HCT116 (cell line): ENCODE results near the gene RAP1GAP2. TPM values are rescaled to one million over a fixed set of nuclear protein-coding genes. Genes with fewer than 3 reads are reported as not detected.

Experiments used
- ATAC-seq: fragments of 200-7000 bp; cut with Tn5 transposase; 2 replicates; pipeline ENCODE4 v1.9.1; 2020; ENCODE audit warnings: mild to moderate bottlenecking, moderate library complexity
- BruUV-seq: library from RNA; stranded (reverse); fragments of 400-500 nt; replicated peaks from 2 replicates; lab custom pipeline; 2021; lab: Mats Ljungman, UMichigan
- CTCF ChIA-PET: fragments of 300-600 bp; sonication (Branson Sonifier 250); formaldehyde crosslinking; loops from one replicate; lab custom pipeline; 2021; ENCODE audit warnings: antibody characterized with exemption; lab: Charles Lee
- POLR2A ChIA-PET: fragments of 300-600, 350-600 bp; sonication (Branson Sonifier 250); formaldehyde crosslinking; loops from one replicate; lab custom pipeline; 2021; ENCODE audit warnings: antibody characterized with exemption; lab: Charles Lee
- RAD21 ChIA-PET, 2 experiments: fragments of 300-600 bp; sonication (Branson Sonifier 250); formaldehyde crosslinking; loops; one replicate each; lab custom pipeline; 2023; ENCODE audit warnings: low total read pairs in 2 of 2; ENCODE audit not compliant: uncharacterized antibody in 2 of 2, unreplicated experiment in 2 of 2, low non-redundant PET in 1 of 2; lab: Charles Lee
- DNase-seq: peaks from one replicate; pipeline ENCODE4 v3.0.0-alpha.2; 2010; ENCODE audit warnings: low read depth, low spot score
- H2AFZ ChIP-seq: fragments of 200-600 bp; shearing (Covaris generic), sonication (generic); 2 replicates; pipeline ENCODE4 v1.6.1; 2017; ENCODE audit warnings: low read depth, mixed run types, mixed read lengths, antibody characterized with exemption, low read length; ENCODE audit not compliant: poor library complexity, severe bottlenecking
- H3K27ac ChIP-seq: 2 replicates; pipeline ENCODE4 v1.5.1; 2012; ENCODE audit warnings: low read depth, low read length
- H3K27me3 ChIP-seq: fragments of 200-600 bp; sonication (generic); 2 replicates; pipeline ENCODE4 v1.6.1; 2016; ENCODE audit warnings: mixed run types, low read length, mixed read lengths; ENCODE audit not compliant: insufficient read depth
- H3K36me3 ChIP-seq, 2 experiments: fragments of 200-500 bp in 1 of 2; fragments of 200-600 bp in 1 of 2; sonication (Bioruptor generic) in 1 of 2; sonication (generic) in 1 of 2; 2 replicates each; pipeline versions ENCODE4 v1.5.1 to v1.6.1; 2014 to 2016; ENCODE audit warnings: low read length in 2 of 2, inconsistent platforms in 1 of 2, mixed read lengths in 1 of 2, mixed run types in 1 of 2; ENCODE audit not compliant: insufficient read depth in 2 of 2, control insufficient read depth in 1 of 2
- H3K4me1 ChIP-seq, 2 experiments: fragments of 200-600 bp in 1 of 2; sonication (generic) in 1 of 2; 2 replicates each; pipeline versions ENCODE4 v1.5.1 to v1.6.1; 2012 to 2017; ENCODE audit warnings: low read length in 2 of 2, inconsistent platforms in 1 of 2, mild to moderate bottlenecking in 1 of 2, mixed read lengths in 1 of 2, mixed run types in 1 of 2, moderate library complexity in 1 of 2; ENCODE audit not compliant: insufficient read depth in 2 of 2, control insufficient read depth in 1 of 2
- H3K4me2 ChIP-seq: fragments of 200-600 bp; sonication (generic); 2 replicates; pipeline ENCODE4 v1.6.1; 2017; ENCODE audit warnings: mixed run types, low read length, mixed read lengths
- H3K4me3 ChIP-seq, 2 experiments: fragments of 200-600 bp in 1 of 2; sonication (generic) in 1 of 2; replicated peaks in 1 of 2; 2 replicates each; pipeline ENCODE4 v1.5.1; 2011 to 2016; ENCODE audit warnings: low read length in 2 of 2, control low read depth in 1 of 2, low read depth in 1 of 2, mild to moderate bottlenecking in 1 of 2, mixed read lengths in 1 of 2, mixed run types in 1 of 2
- H3K79me2 ChIP-seq: fragments of 200-600 bp; sonication (generic); 2 replicates; pipeline ENCODE4 v1.6.1; 2017; ENCODE audit warnings: mild to moderate bottlenecking, mixed run types, low read length, moderate library complexity, mixed read lengths; ENCODE audit not compliant: insufficient read depth
- H3K9ac ChIP-seq: fragments of 200-600 bp; sonication (generic); 2 replicates; pipeline ENCODE4 v1.6.1; 2016; ENCODE audit warnings: low read length, mixed read lengths
- H3K9me2 ChIP-seq: fragments of 200-600 bp; sonication (generic), shearing (Covaris generic); 2 replicates; pipeline ENCODE4 v1.6.1; 2017; ENCODE audit warnings: mixed run types, mild to moderate bottlenecking, moderate library complexity; ENCODE audit not compliant: insufficient read depth
- H3K9me3 ChIP-seq, 2 experiments: fragments of 200-500 bp in 1 of 2; fragments of 200-600 bp in 1 of 2; sonication (Bioruptor generic) in 1 of 2; sonication (generic) in 1 of 2; 2 replicates each; pipeline ENCODE4 v1.6.1; 2014 to 2017; ENCODE audit warnings: low read length in 2 of 2, mixed read lengths in 2 of 2, inconsistent platforms in 1 of 2, low read depth in 1 of 2, mild to moderate bottlenecking in 1 of 2, mixed run types in 1 of 2, moderate library complexity in 1 of 2; ENCODE audit not compliant: control insufficient read depth in 1 of 2, insufficient read depth in 1 of 2
- H4K20me1 ChIP-seq: fragments of 200-600 bp; sonication (generic), shearing (Covaris generic); 2 replicates; pipeline ENCODE4 v1.6.1; 2017; ENCODE audit warnings: mixed run types, mild to moderate bottlenecking, moderate library complexity; ENCODE audit not compliant: insufficient read depth
- ATF3 ChIP-seq: IDR thresholded peaks from 2 replicates; pipeline ENCODE4 v1.6.1; 2012
- CBX3 ChIP-seq: IDR thresholded peaks from 2 replicates; pipeline ENCODE4 v1.6.1; 2012; ENCODE audit warnings: low read depth
- CEBPB ChIP-seq: IDR thresholded peaks from 2 replicates; pipeline ENCODE4 v1.6.1; 2012; ENCODE audit warnings: low read depth
- CTCF ChIP-seq, 3 experiments: fragments of 200-600 bp in 1 of 3; sonication (generic) in 1 of 3; IDR thresholded peaks in 2 of 3; conservative IDR thresholded peaks in 1 of 3; 2 replicates each; pipeline ENCODE4 v1.5.1; 2012 to 2017; ENCODE audit warnings: low read depth in 2 of 3, low read length in 2 of 3, antibody characterized with exemption in 1 of 3, borderline replicate concordance in 1 of 3, control low read depth in 1 of 3, mild to moderate bottlenecking in 1 of 3, mixed read lengths in 1 of 3, mixed run types in 1 of 3, moderate library complexity in 1 of 3; ENCODE audit not compliant: insufficient read depth in 1 of 3
- ELF1 ChIP-seq: IDR thresholded peaks from 2 replicates; pipeline ENCODE4 v1.6.1; 2012; ENCODE audit warnings: low read depth, borderline replicate concordance
- EZH2phosphoT487 ChIP-seq: fragments of 200-600 bp; IDR thresholded peaks from 2 replicates; pipeline ENCODE4 v1.6.1; 2018; ENCODE audit warnings: antibody characterized with exemption, borderline replicate concordance
- JUND ChIP-seq: IDR thresholded peaks from 2 replicates; pipeline ENCODE4 v1.6.1; 2012
- POLR2A ChIP-seq: IDR thresholded peaks from 2 replicates; pipeline ENCODE4 v1.7.0; 2011; ENCODE audit warnings: borderline replicate concordance; ENCODE audit not compliant: insufficient read depth, insufficient read length; ENCODE audit errors: extremely low read depth
- POLR2AphosphoS5 ChIP-seq: IDR thresholded peaks from 2 replicates; pipeline ENCODE4 v1.6.1; 2011; ENCODE audit warnings: mild to moderate bottlenecking, low read depth, low read length, moderate library complexity
- RAD21 ChIP-seq: IDR thresholded peaks from 2 replicates; pipeline ENCODE4 v1.6.1; 2012; ENCODE audit warnings: low read depth, mild to moderate bottlenecking
- SIN3A ChIP-seq: IDR thresholded peaks from 2 replicates; pipeline ENCODE4 v1.6.1; 2012; ENCODE audit warnings: low read depth
- SP1 ChIP-seq: IDR thresholded peaks from 2 replicates; pipeline ENCODE4 v1.6.1; 2012; ENCODE audit warnings: low read depth
- SRF ChIP-seq: IDR thresholded peaks from 2 replicates; pipeline ENCODE4 v1.6.1; 2012; ENCODE audit warnings: low read depth
- TCF7L2 ChIP-seq: IDR thresholded peaks from 2 replicates; pipeline ENCODE4 v1.7.0; 2011; ENCODE audit warnings: borderline replicate concordance, inconsistent platforms; ENCODE audit not compliant: insufficient read depth, insufficient read length; ENCODE audit errors: extremely low read depth
- YY1 ChIP-seq: IDR thresholded peaks from 2 replicates; pipeline ENCODE4 v1.6.1; 2011; ENCODE audit warnings: low read length, low read depth, moderate library complexity, mild to moderate bottlenecking; ENCODE audit not compliant: insufficient replicate concordance; ENCODE audit errors: extremely low read depth
- ZFX ChIP-seq: fragments of 450-650 bp; IDR thresholded peaks from 2 replicates; pipeline ENCODE4 v1.6.1; 2017
- ZNF274 ChIP-seq: fragments of 200-500 bp; sonication (Bioruptor generic); IDR thresholded peaks from 2 replicates; pipeline ENCODE4 v1.6.1; 2014; ENCODE audit warnings: mild to moderate bottlenecking, low read depth, low read length, inconsistent platforms
- intact Hi-C: fragments of 100-400 bp; cut with micrococcal nuclease; formaldehyde crosslinking; loops from 2 replicates; pipeline ENCODE4 v1.10.0; 2022
- total RNA-seq: library from RNA; stranded (reverse); gene quantifications from one replicate; pipeline ENCODE4 v1.2.1, GENCODE V29; 2021; ENCODE audit not compliant: unreplicated experiment
- TF ChIP-seq, protein P1 (sequence below): IDR thresholded peaks from 2 replicates; pipeline ENCODE4 v1.6.1; 2011; ENCODE audit warnings: mild to moderate bottlenecking, low read length, moderate library complexity; ENCODE audit not compliant: insufficient replicate concordance; ENCODE audit errors: extremely low read depth
- TF ChIP-seq, protein P2 (sequence below): IDR thresholded peaks from 2 replicates; pipeline ENCODE4 v1.6.1; 2012
- TF ChIP-seq, protein P3 (sequence below): IDR thresholded peaks from 2 replicates; pipeline ENCODE4 v1.6.1; 2012; ENCODE audit warnings: low read depth

RAP1GAP2 gene
- total RNA-seq, 1 experiment from 2014 or later, result 54.6 TPM

GRCh38 chr17:2778489-2778888 is 17.7 kb upstream of the RAP1GAP2 start:
- no peak overlapping the region for H3K9ac ChIP-seq
- intact Hi-C loops, result no loop called here
- BruUV-seq, result no TSS peak
- no peak for DNase-seq
- H3K9me3 ChIP-seq, result no peaks in the 10 kb centered on the region
- no peak overlapping the region for H2AFZ ChIP-seq
- H3K79me2 ChIP-seq, result no peaks in the 10 kb centered on the region
- ATAC-seq, result no peak
- H3K4me2 ChIP-seq, result no peak overlapping the region
- H4K20me1 ChIP-seq, result no peaks in the 10 kb centered on the region
- no peaks in the 10 kb centered on the region for H3K36me3 ChIP-seq
- peaks cover 5 to 6% of the 10 kb centered on the region in 2 experiments; a peak in 1 of 4 replicates for H3K4me1 ChIP-seq
- H3K27me3 ChIP-seq, result no peaks in the 10 kb centered on the region
- no peak overlapping the region for H3K27ac ChIP-seq
- no peaks in the 10 kb centered on the region for H3K9me2 ChIP-seq
- RAD21 ChIA-PET, result no interaction called here
- CTCF ChIA-PET, result interaction anchor here (0.8 kb wide), 1 partner anchor 8 kb away, joined by 3 read pairs; no protein-coding TSS in a partner anchor
- POLR2A ChIA-PET, result no interaction called here
- TF ChIP-seq, protein P1, sequence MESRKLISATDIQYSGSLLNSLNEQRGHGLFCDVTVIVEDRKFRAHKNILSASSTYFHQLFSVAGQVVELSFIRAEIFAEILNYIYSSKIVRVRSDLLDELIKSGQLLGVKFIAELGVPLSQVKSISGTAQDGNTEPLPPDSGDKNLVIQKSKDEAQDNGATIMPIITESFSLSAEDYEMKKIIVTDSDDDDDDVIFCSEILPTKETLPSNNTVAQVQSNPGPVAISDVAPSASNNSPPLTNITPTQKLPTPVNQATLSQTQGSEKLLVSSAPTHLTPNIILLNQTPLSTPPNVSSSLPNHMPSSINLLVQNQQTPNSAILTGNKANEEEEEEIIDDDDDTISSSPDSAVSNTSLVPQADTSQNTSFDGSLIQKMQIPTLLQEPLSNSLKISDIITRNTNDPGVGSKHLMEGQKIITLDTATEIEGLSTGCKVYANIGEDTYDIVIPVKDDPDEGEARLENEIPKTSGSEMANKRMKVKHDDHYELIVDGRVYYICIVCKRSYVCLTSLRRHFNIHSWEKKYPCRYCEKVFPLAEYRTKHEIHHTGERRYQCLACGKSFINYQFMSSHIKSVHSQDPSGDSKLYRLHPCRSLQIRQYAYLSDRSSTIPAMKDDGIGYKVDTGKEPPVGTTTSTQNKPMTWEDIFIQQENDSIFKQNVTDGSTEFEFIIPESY, result no peak
- no peak for TF ChIP-seq YY1
- no peak for TF ChIP-seq POLR2AphosphoS5
- no peak for TF ChIP-seq ATF3
- no peak for TF ChIP-seq TCF7L2
- no peak for TF ChIP-seq JUND
- no peak for TF ChIP-seq CBX3
- no peak for TF ChIP-seq ZNF274
- TF ChIP-seq, protein P2, sequence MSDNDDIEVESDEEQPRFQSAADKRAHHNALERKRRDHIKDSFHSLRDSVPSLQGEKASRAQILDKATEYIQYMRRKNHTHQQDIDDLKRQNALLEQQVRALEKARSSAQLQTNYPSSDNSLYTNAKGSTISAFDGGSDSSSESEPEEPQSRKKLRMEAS, result no peak
- no peak for TF ChIP-seq SRF
- TF ChIP-seq ELF1, result no peak
- TF ChIP-seq SIN3A, result no peak
- no peak for TF ChIP-seq RAD21
- no peak for TF ChIP-seq POLR2A
- no peak for TF ChIP-seq EZH2phosphoT487
- TF ChIP-seq CEBPB, result no peak
- TF ChIP-seq SP1, result no peak
- no peak for TF ChIP-seq ZFX
- TF ChIP-seq, protein P3, sequence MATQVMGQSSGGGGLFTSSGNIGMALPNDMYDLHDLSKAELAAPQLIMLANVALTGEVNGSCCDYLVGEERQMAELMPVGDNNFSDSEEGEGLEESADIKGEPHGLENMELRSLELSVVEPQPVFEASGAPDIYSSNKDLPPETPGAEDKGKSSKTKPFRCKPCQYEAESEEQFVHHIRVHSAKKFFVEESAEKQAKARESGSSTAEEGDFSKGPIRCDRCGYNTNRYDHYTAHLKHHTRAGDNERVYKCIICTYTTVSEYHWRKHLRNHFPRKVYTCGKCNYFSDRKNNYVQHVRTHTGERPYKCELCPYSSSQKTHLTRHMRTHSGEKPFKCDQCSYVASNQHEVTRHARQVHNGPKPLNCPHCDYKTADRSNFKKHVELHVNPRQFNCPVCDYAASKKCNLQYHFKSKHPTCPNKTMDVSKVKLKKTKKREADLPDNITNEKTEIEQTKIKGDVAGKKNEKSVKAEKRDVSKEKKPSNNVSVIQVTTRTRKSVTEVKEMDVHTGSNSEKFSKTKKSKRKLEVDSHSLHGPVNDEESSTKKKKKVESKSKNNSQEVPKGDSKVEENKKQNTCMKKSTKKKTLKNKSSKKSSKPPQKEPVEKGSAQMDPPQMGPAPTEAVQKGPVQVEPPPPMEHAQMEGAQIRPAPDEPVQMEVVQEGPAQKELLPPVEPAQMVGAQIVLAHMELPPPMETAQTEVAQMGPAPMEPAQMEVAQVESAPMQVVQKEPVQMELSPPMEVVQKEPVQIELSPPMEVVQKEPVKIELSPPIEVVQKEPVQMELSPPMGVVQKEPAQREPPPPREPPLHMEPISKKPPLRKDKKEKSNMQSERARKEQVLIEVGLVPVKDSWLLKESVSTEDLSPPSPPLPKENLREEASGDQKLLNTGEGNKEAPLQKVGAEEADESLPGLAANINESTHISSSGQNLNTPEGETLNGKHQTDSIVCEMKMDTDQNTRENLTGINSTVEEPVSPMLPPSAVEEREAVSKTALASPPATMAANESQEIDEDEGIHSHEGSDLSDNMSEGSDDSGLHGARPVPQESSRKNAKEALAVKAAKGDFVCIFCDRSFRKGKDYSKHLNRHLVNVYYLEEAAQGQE, result no peak
- TF ChIP-seq CTCF (IDR thresholded peaks at IDR 0.05 in 2 of 3, conservative IDR thresholded peaks at IDR 0.05 in 1 of 3; ENCODE audit: borderline replicate concordance in 1 of 3, insufficient read depth in 1 of 3, low read depth in 2 of 3, low read length in 2 of 3), result no peak
- H3K4me3 ChIP-seq, result no peak overlapping the region
